ENCODE measurements around the gene CSAG2. TPM values are rescaled to one million over a fixed set of nuclear protein-coding genes. Genes with fewer than 3 reads are reported as not detected.
"Not testable (repeated sequence)": the region's sequence is repeated elsewhere in the genome, so short reads cannot be mapped to it uniquely, and the experiment has no call there.

CSAG2 gene
- total RNA-seq, 1 experiment from 2014 or later, result not detected

DNA sequence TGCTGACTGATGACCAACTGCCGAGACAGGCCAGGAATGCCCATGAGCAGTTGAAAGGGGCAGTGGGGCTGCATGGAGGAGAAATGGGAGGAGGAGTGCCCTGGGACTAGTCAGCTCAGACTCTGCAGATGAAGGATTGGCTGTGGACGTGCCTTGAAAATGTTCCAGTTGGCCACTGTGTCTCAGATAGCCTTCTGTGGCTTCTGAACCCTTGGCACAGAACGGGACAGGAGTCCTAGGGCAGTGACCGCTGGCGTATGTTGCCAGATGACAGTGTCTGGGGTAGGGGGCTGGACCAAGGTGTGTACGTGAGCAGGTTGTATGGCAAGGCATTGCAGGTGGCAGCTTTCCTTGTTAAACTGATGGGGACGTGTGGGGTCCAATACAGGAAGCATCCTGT lies 2.6 kb downstream of the CSAG2 start:
- not testable (repeated sequence) for DNase-seq (ENCODE audit: low read depth in 1 of 2, low spot score in 2 of 2); H3K4me3 ChIP-seq; H3K9me3 ChIP-seq (replicated peaks); H3K27ac ChIP-seq; H3K4me1 ChIP-seq (replicated peaks); H3K36me3 ChIP-seq; H3K27me3 ChIP-seq (replicated peaks)

DNA sequence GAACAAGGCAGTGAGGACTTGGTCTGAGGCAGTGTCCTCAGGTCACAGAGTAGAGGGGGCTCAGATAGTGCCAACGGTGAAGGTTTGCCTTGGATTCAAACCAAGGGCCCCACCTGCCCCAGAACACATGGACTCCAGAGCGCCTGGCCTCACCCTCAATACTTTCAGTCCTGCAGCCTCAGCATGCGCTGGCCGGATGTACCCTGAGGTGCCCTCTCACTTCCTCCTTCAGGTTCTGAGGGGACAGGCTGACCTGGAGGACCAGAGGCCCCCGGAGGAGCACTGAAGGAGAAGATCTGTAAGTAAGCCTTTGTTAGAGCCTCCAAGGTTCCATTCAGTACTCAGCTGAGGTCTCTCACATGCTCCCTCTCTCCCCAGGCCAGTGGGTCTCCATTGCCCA lies 8.7 kb downstream of the CSAG2 start:
- H3K27ac ChIP-seq; H3K27me3 ChIP-seq (replicated peaks); H3K36me3 ChIP-seq; H3K4me3 ChIP-seq; H3K9me3 ChIP-seq (replicated peaks); DNase-seq (ENCODE audit: low read depth in 1 of 2, low spot score in 2 of 2); H3K4me1 ChIP-seq (replicated peaks): not testable (repeated sequence)

DNA sequence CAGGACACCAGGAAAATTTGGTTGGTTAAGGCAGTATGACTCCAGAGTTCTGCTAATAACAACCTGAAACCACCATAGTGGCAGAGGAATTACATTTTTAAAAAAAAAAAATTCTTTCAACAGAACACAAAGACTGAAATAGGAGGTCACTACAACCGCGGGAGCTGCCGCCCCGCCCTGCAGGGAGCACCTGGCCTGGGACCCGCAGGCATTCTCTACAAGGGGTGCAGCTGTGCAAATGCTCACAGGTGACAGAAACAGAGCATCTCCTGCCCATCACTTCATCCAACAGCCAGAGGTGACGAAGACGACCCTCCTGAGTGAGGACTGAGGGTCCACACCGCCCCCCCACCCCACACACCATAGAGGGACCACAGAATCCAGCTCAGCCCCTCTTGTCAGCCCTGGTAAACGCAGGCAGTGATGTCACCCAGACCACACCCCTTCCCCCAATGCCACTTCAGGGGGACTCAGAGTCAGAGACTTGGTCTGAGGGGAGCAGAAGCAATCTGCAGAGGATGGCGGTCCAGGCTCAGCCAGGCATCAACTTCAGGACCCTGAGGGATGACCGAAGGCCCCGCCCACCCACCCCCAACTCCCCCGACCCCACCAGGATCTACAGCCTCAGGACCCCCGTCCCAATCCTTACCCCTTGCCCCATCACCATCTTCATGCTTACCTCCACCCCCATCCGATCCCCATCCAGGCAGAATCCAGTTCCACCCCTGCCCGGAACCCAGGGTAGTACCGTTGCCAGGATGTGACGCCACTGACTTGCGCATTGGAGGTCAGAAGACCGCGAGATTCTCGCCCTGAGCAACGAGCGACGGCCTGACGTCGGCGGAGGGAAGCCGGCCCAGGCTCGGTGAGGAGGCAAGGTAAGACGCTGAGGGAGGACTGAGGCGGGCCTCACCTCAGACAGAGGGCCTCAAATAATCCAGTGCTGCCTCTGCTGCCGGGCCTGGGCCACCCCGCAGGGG lies 10.8 kb downstream of the CSAG2 start, which contains the start of gene MAGEA3:
Gene MAGEA3, plus strand, starts transcription at position 843 of the 980 bp plus-strand sequence. CDS start 2,039 bp downstream, outside the sequence.
- not testable (repeated sequence) for H3K4me3 ChIP-seq; H3K4me1 ChIP-seq (replicated peaks); H3K36me3 ChIP-seq; DNase-seq (ENCODE audit: low read depth in 1 of 2, low spot score in 2 of 2); H3K9me3 ChIP-seq (replicated peaks); H3K27ac ChIP-seq; H3K27me3 ChIP-seq (replicated peaks)

DNA sequence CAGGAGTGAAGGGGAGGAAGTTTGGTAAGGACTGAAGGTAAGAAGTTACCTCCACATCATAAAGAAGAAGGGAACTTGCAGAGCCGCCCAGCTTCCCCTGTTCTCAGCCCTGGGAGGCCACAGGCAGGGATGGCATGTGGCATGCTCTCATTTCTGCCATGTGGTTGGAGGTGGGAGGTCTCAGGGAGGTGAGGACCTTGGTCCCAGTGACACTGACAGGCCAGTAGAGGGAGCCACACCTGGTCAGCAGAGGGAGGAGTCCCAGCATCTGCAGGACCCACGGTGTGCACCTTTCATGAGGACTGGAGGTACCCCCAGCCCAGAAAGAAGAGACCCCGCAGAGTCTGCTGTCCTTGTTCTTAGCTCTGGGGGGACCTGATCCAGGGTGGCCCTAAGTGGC lies 28.1 kb downstream of the CSAG2 start:
- H3K4me1 ChIP-seq (replicated peaks); DNase-seq (ENCODE audit: low read depth in 1 of 2, low spot score in 2 of 2): not testable (repeated sequence)

DNA sequence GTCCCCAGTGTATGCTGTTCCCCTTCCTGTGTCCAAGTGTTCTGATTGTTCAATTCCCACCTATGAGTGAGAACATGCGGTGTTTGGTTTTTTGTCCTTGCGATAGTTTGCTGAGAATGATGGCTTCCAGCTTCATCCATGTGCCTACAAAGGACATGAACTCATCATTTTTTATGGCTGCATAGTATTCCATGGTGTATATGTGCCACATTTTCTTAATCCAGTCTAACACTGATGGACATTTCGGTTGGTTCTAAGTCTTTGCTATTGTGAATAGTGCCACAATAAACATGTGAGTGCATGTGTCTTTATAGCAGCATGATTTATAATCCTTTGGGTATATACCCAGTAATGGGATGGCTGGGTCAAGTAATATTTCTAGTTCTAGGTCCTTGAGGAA lies 34.4 kb downstream of the CSAG2 start:
- H3K27ac ChIP-seq; DNase-seq (ENCODE audit: low read depth in 1 of 2, low spot score in 2 of 2); H3K9me3 ChIP-seq (replicated peaks); H3K4me3 ChIP-seq; H3K27me3 ChIP-seq (replicated peaks); H3K36me3 ChIP-seq; H3K4me1 ChIP-seq (replicated peaks): not testable (repeated sequence)

More for the DNA sequence above, 28.1 kb downstream of the CSAG2 start:
- H3K4me3 ChIP-seq; H3K9me3 ChIP-seq (replicated peaks); H3K27ac ChIP-seq; H3K36me3 ChIP-seq; H3K27me3 ChIP-seq (replicated peaks): not testable (repeated sequence)

DNA sequence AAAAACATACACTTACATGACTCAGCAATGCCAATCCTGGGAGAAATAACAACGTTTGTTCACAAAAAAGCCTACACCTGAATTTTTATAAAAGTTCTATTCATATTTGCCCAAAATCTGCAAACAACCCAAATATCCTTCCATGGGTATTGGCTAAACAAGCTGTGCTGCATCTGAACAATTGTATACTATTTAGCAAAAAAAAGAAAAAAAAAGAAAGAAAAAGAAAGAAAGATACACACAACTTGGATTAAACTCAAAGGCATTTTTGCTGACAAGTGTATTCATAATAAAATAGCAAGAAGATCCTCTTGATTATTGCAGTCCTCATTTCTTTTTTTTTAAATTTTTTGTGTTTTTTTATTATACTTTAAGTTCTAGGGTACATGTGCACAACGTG lies 34.9 kb downstream of the CSAG2 start:
- no peaks in the 10 kb centered on the region for H3K27me3 ChIP-seq (replicated peaks)
- no peak for DNase-seq (ENCODE audit: low read depth in 1 of 2, low spot score in 2 of 2)
- H3K4me1 ChIP-seq (replicated peaks), result no peaks in the 10 kb centered on the region
- no peak overlapping the region for H3K27ac ChIP-seq
- H3K9me3 ChIP-seq (replicated peaks), result no peaks in the 10 kb centered on the region
- no peaks in the 10 kb centered on the region for H3K36me3 ChIP-seq
- no peak overlapping the region for H3K4me3 ChIP-seq

DNA sequence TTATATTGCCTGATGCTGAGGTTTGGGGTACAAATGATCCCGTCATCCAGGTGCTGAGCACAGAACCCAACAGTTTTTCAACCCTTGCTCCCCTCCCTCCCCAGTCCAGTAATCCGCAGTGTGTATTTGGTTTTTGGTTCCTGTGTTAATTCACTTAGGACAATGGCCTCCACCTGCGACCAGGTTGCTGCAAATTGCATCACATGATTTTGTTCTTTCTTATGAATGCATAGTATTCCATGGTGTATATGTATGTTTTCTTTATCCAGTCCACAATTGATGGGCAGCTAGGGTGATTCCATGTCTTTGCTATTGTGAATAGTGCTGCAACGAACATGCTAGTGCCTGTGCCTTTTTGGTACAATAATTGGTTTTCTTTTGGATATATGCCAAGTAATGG lies 46.0 kb downstream of the CSAG2 start:
- no peak for DNase-seq (ENCODE audit: low read depth in 1 of 2, low spot score in 2 of 2)
- no peak overlapping the region for H3K27ac ChIP-seq
- no peaks in the 10 kb centered on the region for H3K27me3 ChIP-seq (replicated peaks)
- no peaks in the 10 kb centered on the region for H3K36me3 ChIP-seq
- no peaks in the 10 kb centered on the region for H3K4me1 ChIP-seq (replicated peaks)
- H3K9me3 ChIP-seq (replicated peaks), result no peaks in the 10 kb centered on the region
- H3K4me3 ChIP-seq, result no peak overlapping the region

DNA sequence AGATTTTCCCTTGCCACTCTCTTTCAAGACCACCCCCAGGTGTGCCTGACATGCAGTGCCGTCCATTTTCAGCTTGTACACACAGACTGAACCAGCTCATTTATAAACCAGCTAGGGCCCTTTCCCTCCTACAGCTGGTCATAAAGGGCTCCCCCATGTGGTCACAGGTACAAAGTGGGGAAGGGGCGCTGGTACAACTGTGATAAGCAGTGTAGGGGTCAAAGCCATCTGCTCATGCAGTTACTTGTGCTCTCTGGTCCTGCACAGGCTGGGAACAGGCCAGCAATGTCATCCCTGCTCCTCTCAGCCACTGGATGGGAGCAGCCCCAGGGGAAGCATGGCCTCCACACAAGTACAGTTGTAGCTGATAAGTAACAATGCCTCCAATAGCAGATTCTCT lies 50.8 kb downstream of the CSAG2 start:
- Histone ChIP-seq H3K4me3 (no peak overlapping the region), H3K4me1 (replicated peaks) (no peaks in the 10 kb centered on the region), H3K36me3 (no peaks in the 10 kb centered on the region), H3K9me3 (replicated peaks) (no peaks in the 10 kb centered on the region), H3K27me3 (replicated peaks) (no peaks in the 10 kb centered on the region), H3K27ac (no peak overlapping the region)
- DNase-seq (ENCODE audit: low read depth in 1 of 2, low spot score in 2 of 2), result no peak

Other genes with a start within 250 kb of the CSAG2 start
- gene GABRQ, start 71.4 kb downstream of the CSAG2 start, total RNA-seq (2014; rRNA removed; shearing (Covaris generic)), result 0.11 TPM in 1 of 2 replicates, not detected in the other
- gene MAGEA3, start 10.5 kb downstream of the CSAG2 start, total RNA-seq (2014; rRNA removed; shearing (Covaris generic)), result 0.34 TPM in 1 of 2 replicates, not detected in the other
- not detected in 2 replicates for gene MAGEA2B, start 5.4 kb upstream of the CSAG2 start, total RNA-seq (2014; rRNA removed; shearing (Covaris generic))
- not detected in 2 replicates for gene CSAG1, start 24.4 kb upstream of the CSAG2 start, total RNA-seq (2014; rRNA removed; shearing (Covaris generic))
- not detected in 2 replicates for gene MAGEA12, start 24.5 kb upstream of the CSAG2 start, total RNA-seq (2014; rRNA removed; shearing (Covaris generic))
- gene MAGEA2, start 44.6 kb upstream of the CSAG2 start, total RNA-seq (2014; rRNA removed; shearing (Covaris generic)), result not detected in 2 replicates
- gene CSAG3, start 49.9 kb upstream of the CSAG2 start, total RNA-seq (2014; rRNA removed; shearing (Covaris generic)), result not detected in 2 replicates
- gene MAGEA6, start 60.4 kb upstream of the CSAG2 start, total RNA-seq (2014; rRNA removed; shearing (Covaris generic)), result 0.08 TPM in 1 of 2 replicates, not detected in the other
- 33.8 and 53.2 TPM in 2 replicates for gene CETN2, start 121.5 kb upstream of the CSAG2 start, total RNA-seq (2014; rRNA removed; shearing (Covaris generic))
- gene NSDHL, start 121.8 kb upstream of the CSAG2 start, total RNA-seq (2014; rRNA removed; shearing (Covaris generic)), result 6.8 and 12.7 TPM in 2 replicates
- gene ZNF185, start 188.8 kb upstream of the CSAG2 start, total RNA-seq (2014; rRNA removed; shearing (Covaris generic)), result 9.8 and 10.1 TPM in 2 replicates